IMR-90 (cell line): ENCODE results near the gene ANKRD42. TPM values are rescaled to one million over a fixed set of nuclear protein-coding genes. Genes with fewer than 3 reads are reported as not detected.

Experiments used
- ATAC-seq: fragments of 200-7000 bp; cut with Tn5 transposase; 2 replicates; pipeline ENCODE4 v1.9.1; 2020; ENCODE audit warnings: low read depth, mild to moderate bottlenecking, moderate library complexity
- BruUV-seq: library from RNA; stranded (reverse); fragments of 400-500 nt; replicated peaks from 2 replicates; lab custom pipeline; 2021; lab: Mats Ljungman, UMichigan
- CTCF ChIA-PET: fragments of 300-600 bp; formaldehyde crosslinking; extraction: SDS; loops from one replicate; lab custom pipeline; 2021; ENCODE audit warnings: antibody characterized with exemption; lab: Yijun Ruan, JAX
- POLR2A ChIA-PET: fragments of 300-600 bp; sonication (Branson Sonifier 250); formaldehyde crosslinking; loops from one replicate; lab custom pipeline; 2022; ENCODE audit warnings: antibody characterized with exemption; ENCODE audit not compliant: unreplicated experiment; lab: Charles Lee
- DNase-seq: peaks from one replicate; pipeline ENCODE4 v3.0.0; 2013
- H2AFZ ChIP-seq: replicated peaks from 2 replicates; pipeline ENCODE3; 2013; ENCODE audit warnings: low read length, mild to moderate bottlenecking; ENCODE audit not compliant: poor library complexity
- H2AK5ac ChIP-seq: 2 replicates; pipeline ENCODE4 v1.6.1; 2013; ENCODE audit warnings: low read depth, low read length, inconsistent platforms
- H2AK9ac ChIP-seq: replicated peaks from 2 replicates; pipeline ENCODE3; 2013; ENCODE audit warnings: mild to moderate bottlenecking, low read depth, low read length, moderate library complexity; ENCODE audit not compliant: poor library complexity
- H2BK120ac ChIP-seq: 2 replicates; pipeline ENCODE4 v1.6.1; 2013; ENCODE audit warnings: low read depth, low read length, inconsistent platforms
- H2BK15ac ChIP-seq: 3 replicates; pipeline ENCODE4 v1.6.1; 2013; ENCODE audit warnings: low read depth, low read length, inconsistent platforms
- H2BK20ac ChIP-seq: 2 replicates; pipeline ENCODE4 v1.6.1; 2013; ENCODE audit warnings: low read depth, mild to moderate bottlenecking, inconsistent platforms, low read length, moderate library complexity
- H2BK5ac ChIP-seq: 2 replicates; pipeline ENCODE4 v1.6.1; 2013; ENCODE audit warnings: mild to moderate bottlenecking, low read depth, low read length, inconsistent platforms; ENCODE audit not compliant: poor library complexity, severe bottlenecking
- H3K14ac ChIP-seq: replicated peaks from 2 replicates; pipeline ENCODE4 v1.6.1; 2013; ENCODE audit warnings: low read depth, low read length, inconsistent platforms
- H3K18ac ChIP-seq: 2 replicates; pipeline ENCODE4 v1.6.1; 2013; ENCODE audit warnings: low read depth, low read length, control low read depth
- H3K23ac ChIP-seq: 2 replicates; pipeline ENCODE4 v1.6.1; 2013; ENCODE audit warnings: low read depth, low read length, inconsistent platforms
- H3K27ac ChIP-seq: 2 replicates; pipeline ENCODE4 v1.5.1; 2013; ENCODE audit warnings: mild to moderate bottlenecking, control low read depth, low read length; ENCODE audit not compliant: insufficient read depth
- H3K27me3 ChIP-seq: 2 replicates; pipeline ENCODE4 v1.6.1; 2013; ENCODE audit warnings: low read length; ENCODE audit not compliant: control insufficient read depth, insufficient read depth
- H3K36me3 ChIP-seq: 2 replicates; pipeline ENCODE4 v1.6.1; 2013; ENCODE audit warnings: low read length, mixed read lengths; ENCODE audit not compliant: control insufficient read depth, insufficient read depth
- H3K4ac ChIP-seq: 2 replicates; pipeline ENCODE4 v1.6.1; 2013; ENCODE audit warnings: low read depth, low read length, inconsistent platforms
- H3K4me1 ChIP-seq: 2 replicates; pipeline ENCODE4 v1.6.1; 2013; ENCODE audit warnings: low read length, mixed read lengths; ENCODE audit not compliant: control insufficient read depth, insufficient read depth
- H3K4me2 ChIP-seq: 2 replicates; pipeline ENCODE4 v1.6.1; 2013; ENCODE audit warnings: low read depth, mild to moderate bottlenecking, control low read depth, low read length, moderate library complexity
- H3K4me3 ChIP-seq: 2 replicates; pipeline ENCODE4 v1.5.1; 2013; ENCODE audit warnings: low read depth, mild to moderate bottlenecking, control low read depth, low read length, moderate library complexity; ENCODE audit not compliant: insufficient read depth
- H3K56ac ChIP-seq: 2 replicates; pipeline ENCODE4 v1.6.1; 2013; ENCODE audit warnings: low read length, inconsistent platforms; ENCODE audit not compliant: insufficient read depth; ENCODE audit errors: extremely low read depth
- H3K79me1 ChIP-seq, 2 experiments: 2 replicates each; pipeline ENCODE4 v1.6.1; 2013; ENCODE audit warnings: low read length in 2 of 2, inconsistent platforms in 1 of 2, low read depth in 1 of 2
- H3K9ac ChIP-seq: 2 replicates; pipeline ENCODE4 v1.6.1; 2013; ENCODE audit warnings: low read depth, low read length, control low read depth
- H3K9me1 ChIP-seq: 2 replicates; pipeline ENCODE4 v1.6.1; 2013; ENCODE audit warnings: low read length, inconsistent platforms; ENCODE audit not compliant: insufficient read depth
- H3K9me3 ChIP-seq: 2 replicates; pipeline ENCODE4 v1.6.1; 2013; ENCODE audit warnings: low read length; ENCODE audit not compliant: control insufficient read depth, insufficient read depth
- H4K20me1 ChIP-seq: 2 replicates; pipeline ENCODE4 v1.6.1; 2013; ENCODE audit warnings: low read length, inconsistent platforms; ENCODE audit not compliant: insufficient read depth
- H4K5ac ChIP-seq: 2 replicates; pipeline ENCODE4 v1.6.1; 2013; ENCODE audit warnings: mild to moderate bottlenecking, low read depth, low read length, control low read depth
- H4K8ac ChIP-seq, 2 experiments: 2 replicates each; pipeline ENCODE4 v1.6.1; 2013; ENCODE audit warnings: low read depth in 2 of 2, low read length in 2 of 2, control low read depth in 1 of 2, inconsistent platforms in 1 of 2
- H4K91ac ChIP-seq: 2 replicates; pipeline ENCODE4 v1.6.1; 2013; ENCODE audit warnings: low read depth, low read length, inconsistent platforms; ENCODE audit not compliant: insufficient read depth
- BHLHE40 ChIP-seq: fragments of 150-350 bp; IDR thresholded peaks from 2 replicates; pipeline ENCODE4 v1.6.1; 2016; ENCODE audit warnings: mild to moderate bottlenecking, low read depth, low read length
- CEBPB ChIP-seq: IDR thresholded peaks from 2 replicates; pipeline ENCODE4 v1.6.1; 2012; ENCODE audit warnings: low read depth, low read length, improper control_type of control experiment
- CHD1 ChIP-seq: IDR thresholded peaks from 2 replicates; pipeline ENCODE4 v1.6.1; 2012; ENCODE audit warnings: low read depth, low read length, improper control_type of control experiment
- ELK1 ChIP-seq: fragments of 150-350 bp; IDR thresholded peaks from 2 replicates; pipeline ENCODE4 v1.6.1; 2016; ENCODE audit warnings: low read depth, mild to moderate bottlenecking, low read length, moderate library complexity, borderline replicate concordance
- FOS ChIP-seq: fragments of 150-350 bp; IDR thresholded peaks from 2 replicates; pipeline ENCODE4 v1.6.1; 2016; ENCODE audit warnings: low read depth, low read length
- MAFK ChIP-seq: IDR thresholded peaks from 2 replicates; pipeline ENCODE4 v1.6.1; 2012; ENCODE audit warnings: low read depth, low read length, improper control_type of control experiment
- MAZ ChIP-seq: IDR thresholded peaks from 2 replicates; pipeline ENCODE4 v1.6.1; 2012; ENCODE audit warnings: low read depth, mild to moderate bottlenecking, low read length, improper control_type of control experiment, moderate library complexity, borderline replicate concordance
- MXI1 ChIP-seq: IDR thresholded peaks from 2 replicates; pipeline ENCODE4 v1.6.1; 2012; ENCODE audit warnings: low read depth, mild to moderate bottlenecking, low read length, moderate library complexity, borderline replicate concordance
- NFE2L2 ChIP-seq: fragments of 150-350 bp; IDR thresholded peaks from 2 replicates; pipeline ENCODE4 v1.6.1; 2016; ENCODE audit warnings: low read depth, mild to moderate bottlenecking, low read length
- POLR2A ChIP-seq: IDR thresholded peaks from 2 replicates; pipeline ENCODE4 v1.6.1; 2012; ENCODE audit warnings: mild to moderate bottlenecking, low read depth, low read length
- RAD21 ChIP-seq: IDR thresholded peaks from 2 replicates; pipeline ENCODE4 v1.6.1; 2012; ENCODE audit warnings: low read length, improper control_type of control experiment
- RCOR1 ChIP-seq: IDR thresholded peaks from 2 replicates; pipeline ENCODE4 v1.6.1; 2012; ENCODE audit warnings: mild to moderate bottlenecking, low read length, improper control_type of control experiment; ENCODE audit not compliant: insufficient replicate concordance
- RFX5 ChIP-seq: IDR thresholded peaks from 2 replicates; pipeline ENCODE4 v1.8.0; 2012; ENCODE audit warnings: low read depth, mild to moderate bottlenecking, low read length, moderate library complexity
- SMC3 ChIP-seq: fragments of 150-350 bp; IDR thresholded peaks from 2 replicates; pipeline ENCODE4 v1.6.1; 2016; ENCODE audit warnings: low read depth, mild to moderate bottlenecking, antibody characterized with exemption, low read length, moderate library complexity
- USF2 ChIP-seq: fragments of 150-350 bp; IDR thresholded peaks from 2 replicates; pipeline ENCODE4 v1.6.1; 2017; ENCODE audit warnings: mild to moderate bottlenecking, antibody characterized with exemption, low read length, low read depth
- WGBS, 2 experiments: methylation state at CpG; one replicate each; pipeline versions ENCODE4 v1.1.5 to v1.1.7; 2013; ENCODE audit warnings: missing lambda C conversion rate in 2 of 2; ENCODE audit not compliant: insufficient read length in 1 of 2; ENCODE audit errors: extremely low coverage in 2 of 2; 5-methylcytosine and 5-hydroxymethylcytosine counted together
- dilution Hi-C: fragments of 300-500 bp; cut with HindIII; formaldehyde crosslinking; loops from one replicate; pipeline ENCODE4 v1.14.3; 2018; ENCODE audit warnings: low sequenced_read_pairs; ENCODE audit not compliant: unreplicated experiment
- in situ Hi-C: fragments of 300-500 bp; cut with MboI; formaldehyde crosslinking; loops from 3 replicates; pipeline ENCODE4 v1.14.3; 2019; ENCODE audit warnings: low sequenced_read_pairs, inconsistent platforms, mixed read lengths
- intact Hi-C: fragments of 100-400 bp; cut with micrococcal nuclease; formaldehyde crosslinking; loops from 2 replicates; pipeline ENCODE4 v1.10.0; 2022
- polyA plus RNA-seq, 3 experiments: library from polyadenylated mRNA; depleted of rRNA; stranded (reverse); fragments of >200 nt; gene quantifications; 2 replicates each; pipeline ENCODE4 v1.2.3, GENCODE V29; 2012; ENCODE audit warnings: low replicate concordance in 1 of 3
- total RNA-seq: library from RNA; depleted of rRNA; stranded (reverse); fragments of >200 nt; gene quantifications from 2 replicates; pipeline ENCODE4 v1.2.3, GENCODE V29; 2012
- TF ChIP-seq, protein P1 (sequence below): conservative IDR thresholded peaks from 2 replicates; pipeline ENCODE4 v1.5.1; 2012; ENCODE audit warnings: mild to moderate bottlenecking, low read depth, low read length, improper control_type of control experiment

ANKRD42 gene
- total and polyA plus RNA-seq, 2 of the 4 experiments (the other 2 are of a cell fraction): 5.2 to 5.6 TPM

GRCh38 chr11:83191491-83191890 lies 2.0 kb upstream of the ANKRD42 start:
- Histone ChIP-seq H3K9me1 (0 out of 2 replicates have a peak, but pooled peaks cover 3% of the 10 kb centered on the region), H2BK120ac (no peak overlapping the region), H2AK5ac (no peak overlapping the region), H3K9me3 (no peaks in the 10 kb centered on the region), H3K18ac (no peak overlapping the region), H3K36me3 (peaks cover 13% of the 10 kb centered on the region), H2AK9ac (no peak overlapping the region), H2BK20ac (no peak overlapping the region), H4K5ac (no peak overlapping the region), H4K91ac (no peak overlapping the region), H3K14ac (no peak overlapping the region), H2AFZ (no peak overlapping the region), H3K23ac (no peak overlapping the region), H3K4me2 (no peak overlapping the region), H3K27me3 (no peaks in the 10 kb centered on the region), H3K9ac (no peak overlapping the region), H2BK5ac (no peak overlapping the region), H3K4me3 (no peak overlapping the region), H3K4me1 (peaks cover 4% of the 10 kb centered on the region; the same call in 1 of the 2 replicates), H4K8ac (no peak overlapping the region), H4K20me1 (0 out of 2 replicates have a peak, but pooled peaks cover 4% of the 10 kb centered on the region), H3K4ac (no peak overlapping the region), H3K27ac (no peak overlapping the region), H3K79me1 (peaks cover 11 to 36% of the 10 kb centered on the region in 2 experiments), H2BK15ac (no peak overlapping the region), H3K56ac (no peak overlapping the region)
- no TSS peak for BruUV-seq
- TF ChIP-seq RFX5 (no peak), CHD1 (no peak), MXI1 (no peak), CEBPB (no peak), USF2 (no peak), BHLHE40 (no peak), RCOR1 (no peak), FOS (no peak), POLR2A (no peak), NFE2L2 (no peak), MAZ (no peak), ELK1 (no peak), RAD21 (no peak), MAFK (no peak), SMC3 (no peak)
- TF ChIP-seq, protein P1, sequence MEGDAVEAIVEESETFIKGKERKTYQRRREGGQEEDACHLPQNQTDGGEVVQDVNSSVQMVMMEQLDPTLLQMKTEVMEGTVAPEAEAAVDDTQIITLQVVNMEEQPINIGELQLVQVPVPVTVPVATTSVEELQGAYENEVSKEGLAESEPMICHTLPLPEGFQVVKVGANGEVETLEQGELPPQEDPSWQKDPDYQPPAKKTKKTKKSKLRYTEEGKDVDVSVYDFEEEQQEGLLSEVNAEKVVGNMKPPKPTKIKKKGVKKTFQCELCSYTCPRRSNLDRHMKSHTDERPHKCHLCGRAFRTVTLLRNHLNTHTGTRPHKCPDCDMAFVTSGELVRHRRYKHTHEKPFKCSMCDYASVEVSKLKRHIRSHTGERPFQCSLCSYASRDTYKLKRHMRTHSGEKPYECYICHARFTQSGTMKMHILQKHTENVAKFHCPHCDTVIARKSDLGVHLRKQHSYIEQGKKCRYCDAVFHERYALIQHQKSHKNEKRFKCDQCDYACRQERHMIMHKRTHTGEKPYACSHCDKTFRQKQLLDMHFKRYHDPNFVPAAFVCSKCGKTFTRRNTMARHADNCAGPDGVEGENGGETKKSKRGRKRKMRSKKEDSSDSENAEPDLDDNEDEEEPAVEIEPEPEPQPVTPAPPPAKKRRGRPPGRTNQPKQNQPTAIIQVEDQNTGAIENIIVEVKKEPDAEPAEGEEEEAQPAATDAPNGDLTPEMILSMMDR: no peak
- intact Hi-C loops (loop anchor here (5.0 kb wide), 1 partner anchor 631 kb away; no protein-coding TSS in a partner anchor), dilution Hi-C loops (no loop called here), in situ Hi-C loops (no loop called here)
- DNase-seq: no peak
- CTCF ChIA-PET: no interaction called here
- no CpG with 5 or more reads among the region's 5 CpGs for WGBS, 2 experiments
- POLR2A ChIA-PET: no interaction called here
- no peak for ATAC-seq
